Urinary bladder (tissue), 4 donors: ENCODE measurements around the gene CEP20. TPM values are rescaled to one million over a fixed set of nuclear protein-coding genes. Genes with fewer than 3 reads are reported as not detected.

Experiments
- DNase-seq: peaks from one replicate; pipeline ENCODE4 v3.0.0-alpha.2; 2015; ENCODE audit errors: extremely low spot score
- H3K27ac ChIP-seq: one replicate; pipeline ENCODE4 v1.5.1; 2013; ENCODE audit warnings: low read depth, mild to moderate bottlenecking, moderate library complexity
- H3K36me3 ChIP-seq: one replicate; pipeline ENCODE4 v1.6.1; 2013; ENCODE audit warnings: mild to moderate bottlenecking, moderate library complexity; ENCODE audit not compliant: insufficient read depth
- H3K4me1 ChIP-seq: one replicate; pipeline ENCODE4 v1.6.1; 2013; ENCODE audit warnings: mild to moderate bottlenecking, moderate library complexity; ENCODE audit not compliant: insufficient read depth
- H3K4me3 ChIP-seq: one replicate; pipeline ENCODE4 v1.5.1; 2013; ENCODE audit warnings: low read depth, low read length
- WGBS: extraction: QIAGEN DNeasy Blood & Tissue Kit; methylation state at CpG from one replicate; pipeline ENCODE4 v1.1.7; 2013; 5-methylcytosine and 5-hydroxymethylcytosine counted together
- polyA plus RNA-seq: library from polyadenylated mRNA; stranded (reverse); fragments of 200-250 nt; gene quantifications from one replicate; pipeline ENCODE4 v1.2.3, GENCODE V29; 2013
- small RNA-seq: library from RNA; depleted of rRNA; stranded (forward); fragments of <200 nt; gene quantifications from one replicate; pipeline ENCODE3, GENCODE V24; 2014
- total RNA-seq: library from RNA; depleted of rRNA; stranded (reverse); fragments of >200 nt; gene quantifications from one replicate; pipeline ENCODE4 v1.2.3, GENCODE V29; 2014
- donor health status: healthy with polysubstance abuse.
- donor health status: healthy.

The CEP20 gene
- total and polyA plus RNA-seq, 2 donors, result 27.6 to 50.2 TPM

DNA sequence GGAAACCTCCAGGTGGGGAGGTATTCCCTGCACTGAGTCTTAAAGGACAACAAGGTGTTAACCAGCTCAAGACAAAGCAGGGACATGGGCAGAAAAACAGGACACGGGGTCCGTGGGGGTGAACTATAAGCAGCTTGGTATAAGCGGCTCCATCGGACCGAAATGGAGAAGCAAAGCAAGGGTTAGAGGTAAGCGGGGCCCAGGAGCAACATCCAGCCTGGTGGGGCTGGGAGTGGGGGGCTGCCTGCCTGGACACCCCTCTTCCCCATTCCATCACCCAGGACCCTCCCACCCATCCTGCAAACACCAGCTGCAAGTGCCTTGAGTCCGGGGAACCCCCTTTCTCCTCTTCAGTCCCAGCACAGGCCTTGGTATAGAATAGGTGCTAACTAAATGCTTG lies 61.1 kb downstream of the CEP20 start:
- DNase-seq, result no peak
- Histone ChIP-seq H3K4me3 (no peak overlapping the region), H3K4me1 (no peaks in the 10 kb centered on the region), H3K27ac (no peak overlapping the region), H3K36me3 (no peaks in the 10 kb centered on the region)
- WGBS, result 63% methylated on average over 7 of the region's 7 CpGs

- H3K4me1 ChIP-seq, result no peaks in the 10 kb centered on the region
- 42% methylated on average over 9 of the region's 9 CpGs for WGBS
- DNase-seq, result no peak
- H3K27ac ChIP-seq, result no peak overlapping the region
- H3K36me3 ChIP-seq, result no peaks in the 10 kb centered on the region
- H3K4me3 ChIP-seq, result no peak overlapping the region
These were observed 62.6 kb downstream of the CEP20 start for GRCh38 chr16:15825750-15826305.

DNA sequence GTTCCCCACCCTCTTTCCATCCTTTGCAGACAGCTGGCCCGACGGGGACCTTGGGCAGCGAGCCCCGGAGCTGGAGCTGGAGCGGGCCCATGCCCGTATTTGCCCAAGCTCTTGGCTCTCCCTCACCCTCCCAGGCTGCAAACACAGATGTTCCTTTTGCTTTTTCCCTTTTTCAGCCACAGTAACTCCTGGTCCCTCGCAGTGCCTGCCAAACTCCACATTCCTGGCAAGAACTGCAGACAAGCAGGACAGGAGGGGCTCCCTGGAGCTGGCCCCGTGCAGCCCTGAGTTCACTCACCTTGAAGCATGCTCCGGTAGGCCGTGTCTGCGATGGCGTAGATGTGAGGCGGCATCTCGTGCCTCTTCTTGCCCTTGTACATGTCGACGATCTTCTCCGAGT lies 65.4 kb downstream of the CEP20 start:
- Histone ChIP-seq H3K4me1 (no peaks in the 10 kb centered on the region), H3K36me3 (no peaks in the 10 kb centered on the region), H3K4me3 (no peak overlapping the region), H3K27ac (no peak overlapping the region)
- WGBS, result 48% methylated on average over 17 of the region's 17 CpGs
- DNase-seq, result no peak

DNA sequence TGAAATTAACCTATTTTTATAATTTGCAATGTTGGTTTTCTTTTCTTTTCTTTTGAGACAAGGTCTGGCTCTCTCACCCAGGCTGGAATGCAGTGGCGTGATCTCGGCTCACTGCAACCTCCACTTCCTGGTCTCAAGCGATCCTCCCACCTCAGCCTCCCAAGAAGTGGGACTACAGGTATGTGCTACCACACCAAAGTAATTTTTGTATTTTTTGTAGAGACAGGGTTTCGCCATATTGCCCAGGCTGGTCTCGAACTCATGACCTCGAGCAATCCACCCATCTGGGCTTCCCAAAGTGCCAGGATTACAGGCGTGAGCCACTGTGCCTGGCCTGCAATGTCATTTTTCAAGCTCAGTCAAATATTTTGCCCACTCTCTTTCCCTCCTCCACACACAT lies 67.6 kb downstream of the CEP20 start:
- Histone ChIP-seq H3K27ac (no peak overlapping the region), H3K4me1 (no peaks in the 10 kb centered on the region), H3K36me3 (no peaks in the 10 kb centered on the region), H3K4me3 (no peak overlapping the region)
- DNase-seq, result no peak
- 68% methylated on average over 7 of the region's 7 CpGs for WGBS

DNA sequence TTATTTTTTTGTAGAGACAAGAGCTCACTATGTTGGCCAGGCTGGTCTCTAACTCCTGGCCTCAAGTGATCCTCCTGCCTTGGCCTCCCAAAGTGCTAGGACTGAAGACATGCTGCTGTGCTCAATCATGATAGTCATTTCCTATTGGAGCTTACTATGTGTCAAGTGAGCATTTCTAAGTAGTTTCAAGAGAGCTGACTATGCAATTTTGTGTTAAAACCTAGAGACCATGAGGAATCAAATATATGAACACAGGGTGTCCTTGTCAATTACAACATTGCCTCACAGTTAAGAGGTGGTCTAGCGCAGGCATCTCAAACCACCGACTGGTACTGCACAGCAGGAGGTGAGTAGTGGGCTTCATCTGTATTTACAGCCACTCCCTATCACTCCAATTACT lies 69.4 kb downstream of the CEP20 start:
- no peak overlapping the region for H3K27ac ChIP-seq
- H3K4me3 ChIP-seq, result no peak overlapping the region
- WGBS, result 82% methylated on average over 2 of the region's 2 CpGs
- no peaks in the 10 kb centered on the region for H3K36me3 ChIP-seq
- H3K4me1 ChIP-seq, result no peaks in the 10 kb centered on the region
- no peak for DNase-seq

DNA sequence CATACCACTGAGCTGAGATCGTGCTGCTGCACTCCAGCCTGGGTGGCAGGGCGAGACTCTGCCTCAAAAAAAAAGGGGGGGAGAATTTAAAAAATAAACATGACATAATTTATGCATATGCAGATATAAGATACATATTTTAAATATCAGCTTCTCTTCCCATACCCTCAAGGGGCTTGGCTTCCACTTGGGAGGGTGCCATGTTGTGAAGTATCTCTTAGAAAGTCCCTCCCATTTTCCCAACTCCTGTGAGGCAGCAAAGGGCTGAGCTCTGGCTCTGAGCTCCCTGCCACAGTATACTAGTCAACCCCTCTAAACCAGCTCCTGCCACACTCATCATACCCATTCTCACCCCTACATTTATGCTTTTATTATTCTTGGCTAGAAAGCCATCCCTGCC lies 71.0 kb downstream of the CEP20 start:
- no peaks in the 10 kb centered on the region for H3K36me3 ChIP-seq
- H3K4me1 ChIP-seq, result no peaks in the 10 kb centered on the region
- no peak overlapping the region for H3K27ac ChIP-seq
- no peak overlapping the region for H3K4me3 ChIP-seq
- 64% methylated on average over 2 of the region's 2 CpGs for WGBS
- DNase-seq, result no peak

- Histone ChIP-seq H3K27ac (peak overlapping the region; percentile 16), H3K4me1 (no peaks in the 10 kb centered on the region), H3K36me3 (no peaks in the 10 kb centered on the region), H3K4me3 (no peak overlapping the region)
- no peak for DNase-seq
These were observed 72.2 kb downstream of the CEP20 start for GRCh38 chr16:15816228-15816627.

Small RNA genes within 50 kb of the gene (small RNA-seq; reads per million reads assigned to genes)
- not detected for gene RNU6-213P

Other genes with a start within 250 kb of the CEP20 start
- gene MARF1, start 245.4 kb downstream of the CEP20 start, total RNA-seq, result 45.0 TPM
- 30.6 TPM for gene MARF1, start 245.4 kb downstream of the CEP20 start, polyA plus RNA-seq
- gene NDE1, start 238.4 kb downstream of the CEP20 start, total RNA-seq, result 39.1 TPM
- gene NDE1, start 238.4 kb downstream of the CEP20 start, polyA plus RNA-seq, result 38.0 TPM
- 1,069 TPM for gene MYH11, start 31.6 kb downstream of the CEP20 start, total RNA-seq
- 5,010 TPM for gene MYH11, start 31.6 kb downstream of the CEP20 start, polyA plus RNA-seq
- 13.8 TPM for gene ABCC1, start 61.0 kb upstream of the CEP20 start, total RNA-seq
- gene ABCC1, start 61.0 kb upstream of the CEP20 start, polyA plus RNA-seq, result 21.7 TPM